ENCODE results near the gene WRAP53. TPM values are rescaled to one million over a fixed set of nuclear protein-coding genes. Genes with fewer than 3 reads are reported as not detected.

Gene WRAP53
- total RNA-seq, 1 donor from 2014 or later, result 13.4 TPM

GRCh38 chr17:7744416-7744815 is 56.1 kb downstream of the WRAP53 start:
- DNase-seq (ENCODE audit: extremely low spot score, unreplicated experiment), result no peak
- TF ChIP-seq CTCF (IDR thresholded peaks at IDR 0.05), result no peak
- Mint-ChIP-seq H3K4me1 (ENCODE audit: unreplicated experiment) (peaks cover 26% of the 10 kb centered on the region), H3K27ac (ENCODE audit: unreplicated experiment) (no peak overlapping the region), H3K36me3 (ENCODE audit: unreplicated experiment) (no peaks in the 10 kb centered on the region), H3K9me3 (ENCODE audit: unreplicated experiment) (no peaks in the 10 kb centered on the region), H3K4me3 (ENCODE audit: unreplicated experiment) (no peak overlapping the region), H3K27me3 (ENCODE audit: unreplicated experiment) (peaks cover 12% of the 10 kb centered on the region)

DNA sequence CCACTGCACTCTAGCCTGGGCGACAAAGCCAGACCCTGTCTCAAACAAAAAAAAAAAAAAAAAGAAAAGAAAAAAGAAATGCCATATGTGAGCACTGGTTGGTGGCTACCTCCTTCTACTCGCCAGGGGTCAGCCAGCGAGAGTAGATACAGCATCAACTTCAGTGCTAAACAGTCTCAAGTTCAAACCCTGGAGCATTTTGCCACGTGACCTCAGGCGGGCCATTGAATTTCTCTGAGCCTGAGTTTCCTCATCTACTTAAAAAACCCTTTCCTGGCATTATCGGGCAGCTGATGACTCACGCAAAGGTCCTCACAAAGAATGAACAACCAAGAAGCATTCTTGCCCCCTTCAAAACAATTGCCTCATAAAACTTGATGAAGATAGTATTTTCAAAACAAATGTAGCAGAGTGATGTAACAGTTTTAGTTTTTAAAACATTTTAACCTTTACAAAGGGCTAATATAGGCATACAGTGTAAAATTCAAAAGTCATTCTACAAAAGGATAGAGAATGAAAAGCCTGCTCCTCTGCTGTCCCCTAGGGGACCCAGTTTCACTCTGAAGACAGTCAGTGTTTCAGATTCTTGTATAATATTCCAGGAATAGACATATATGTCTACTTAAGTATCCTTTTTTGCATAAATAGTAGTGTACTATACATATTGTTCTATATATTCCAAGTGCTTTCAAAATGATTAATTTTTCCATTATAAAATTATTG is 57.6 kb downstream of the WRAP53 start:
- Mint-ChIP-seq H3K9me3 (ENCODE audit: unreplicated experiment) (peaks cover 5% of the 10 kb centered on the region), H3K27me3 (ENCODE audit: unreplicated experiment) (peaks cover 4% of the 10 kb centered on the region), H3K4me1 (ENCODE audit: unreplicated experiment) (peaks cover 30% of the 10 kb centered on the region), H3K4me3 (ENCODE audit: unreplicated experiment) (no peak overlapping the region), H3K27ac (ENCODE audit: unreplicated experiment) (peak overlapping the region; percentile 58), H3K36me3 (ENCODE audit: unreplicated experiment) (no peaks in the 10 kb centered on the region)
- no peak for DNase-seq (ENCODE audit: extremely low spot score, unreplicated experiment)
- TF ChIP-seq CTCF (IDR thresholded peaks at IDR 0.05), result peak; percentile 19

GRCh38 chr17:7747635-7748071 is 59.4 kb downstream of the WRAP53 start:
- DNase-seq (ENCODE audit: extremely low spot score, unreplicated experiment), result no peak
- TF ChIP-seq CTCF (IDR thresholded peaks at IDR 0.05), result no peak
- H3K9me3 Mint-ChIP-seq (ENCODE audit: unreplicated experiment), result peaks cover 5% of the 10 kb centered on the region
- no peaks in the 10 kb centered on the region for H3K36me3 Mint-ChIP-seq (ENCODE audit: unreplicated experiment)
- no peak overlapping the region for H3K4me3 Mint-ChIP-seq (ENCODE audit: unreplicated experiment)
- H3K27ac Mint-ChIP-seq (ENCODE audit: unreplicated experiment), result peak overlapping the region; percentile 57
- H3K27me3 Mint-ChIP-seq (ENCODE audit: unreplicated experiment), result no peaks in the 10 kb centered on the region
- peaks cover 30% of the 10 kb centered on the region for H3K4me1 Mint-ChIP-seq (ENCODE audit: unreplicated experiment)

GRCh38 chr17:7748076-7748775 is 59.9 kb downstream of the WRAP53 start:
- Mint-ChIP-seq H3K27me3 (ENCODE audit: unreplicated experiment) (no peaks in the 10 kb centered on the region), H3K36me3 (ENCODE audit: unreplicated experiment) (no peaks in the 10 kb centered on the region), H3K9me3 (ENCODE audit: unreplicated experiment) (peaks cover 5% of the 10 kb centered on the region), H3K4me3 (ENCODE audit: unreplicated experiment) (no peak overlapping the region), H3K27ac (ENCODE audit: unreplicated experiment) (peak overlapping the region; percentile 57), H3K4me1 (ENCODE audit: unreplicated experiment) (peaks cover 30% of the 10 kb centered on the region)
- no peak for DNase-seq (ENCODE audit: extremely low spot score, unreplicated experiment)
- no peak for TF ChIP-seq CTCF (IDR thresholded peaks at IDR 0.05)

GRCh38 chr17:7750321-7750821 is 62.1 kb downstream of the WRAP53 start:
- no peak for DNase-seq (ENCODE audit: extremely low spot score, unreplicated experiment)
- Mint-ChIP-seq H3K36me3 (ENCODE audit: unreplicated experiment) (no peaks in the 10 kb centered on the region), H3K4me3 (ENCODE audit: unreplicated experiment) (no peak overlapping the region), H3K27ac (ENCODE audit: unreplicated experiment) (peak overlapping the region; percentile 39), H3K9me3 (ENCODE audit: unreplicated experiment) (peaks cover 5% of the 10 kb centered on the region), H3K27me3 (ENCODE audit: unreplicated experiment) (no peaks in the 10 kb centered on the region), H3K4me1 (ENCODE audit: unreplicated experiment) (peaks cover 29% of the 10 kb centered on the region)
- no peak for TF ChIP-seq CTCF (IDR thresholded peaks at IDR 0.05)

Measured in osteocyte (in vitro differentiated cells).